ENCODE results near the gene HDGFL3.
"Not testable (repeated sequence)": the region's sequence is repeated elsewhere in the genome, so short reads cannot be mapped to it uniquely, and the experiment has no call there.

The HDGFL3 gene

DNA sequence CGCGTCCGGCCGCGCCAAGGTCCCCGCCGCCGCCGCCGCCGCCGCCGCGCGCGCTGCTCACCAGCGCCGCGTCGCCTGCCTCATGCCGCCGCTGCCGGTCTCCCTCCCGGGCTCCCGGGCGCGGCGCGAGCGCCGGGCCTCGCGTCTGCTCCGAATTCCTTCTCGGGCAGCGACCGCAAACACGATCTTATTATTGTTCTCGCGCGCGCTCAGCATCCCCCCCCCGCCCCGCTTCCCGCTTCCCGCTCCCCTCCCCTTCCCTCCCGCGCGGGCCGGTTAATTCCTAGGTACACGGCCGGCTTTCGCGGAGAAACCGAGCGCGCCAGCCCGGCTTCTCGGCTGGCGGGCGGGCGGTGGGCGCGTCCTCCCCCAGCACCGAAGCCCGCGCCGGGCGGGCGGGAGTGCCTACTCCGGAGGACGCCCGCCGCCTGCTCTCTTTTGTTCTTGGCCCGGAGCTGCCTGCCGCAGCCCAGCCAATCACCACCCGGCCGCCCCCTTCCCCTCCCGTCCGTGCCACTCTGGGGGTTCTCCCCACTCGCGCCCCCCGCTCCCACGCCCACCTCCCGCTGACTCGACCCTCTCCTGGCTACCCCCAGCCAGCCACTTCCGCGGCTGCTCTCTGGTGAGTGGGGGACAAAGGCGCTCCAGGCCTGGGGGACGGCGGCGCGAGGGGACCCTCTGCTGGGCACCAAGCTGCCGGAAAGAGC lies at the start of gene HDGFL3:
Gene HDGFL3, minus strand, starts transcription at position 164 of the 707 bp plus-strand sequence. CDS start 409 bp downstream, outside the sequence.
- DNase-seq (ENCODE audit: low read depth in 1 of 2, low spot score in 1 of 2) = no peak

DNA sequence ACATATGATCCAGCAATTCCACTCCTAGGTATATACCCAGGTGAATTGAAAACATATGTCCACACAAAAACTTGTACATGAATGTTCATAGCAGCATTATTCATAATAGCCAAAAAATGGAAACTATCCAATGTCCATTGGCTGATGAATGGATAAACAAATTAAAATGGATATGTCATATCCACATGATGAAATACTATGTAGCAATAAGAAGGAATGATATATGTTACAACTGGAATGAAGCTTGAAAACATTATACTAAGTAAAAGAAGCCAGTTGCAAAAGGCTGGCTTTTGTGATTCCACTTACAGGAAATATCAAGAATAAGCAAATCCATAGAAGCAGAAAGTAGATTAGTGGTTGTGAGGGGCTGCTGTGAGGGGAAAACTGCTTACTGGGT lies 43.2 kb upstream of the HDGFL3 start:
- no peak for DNase-seq (ENCODE audit: low read depth in 1 of 2, low spot score in 1 of 2)

DNA sequence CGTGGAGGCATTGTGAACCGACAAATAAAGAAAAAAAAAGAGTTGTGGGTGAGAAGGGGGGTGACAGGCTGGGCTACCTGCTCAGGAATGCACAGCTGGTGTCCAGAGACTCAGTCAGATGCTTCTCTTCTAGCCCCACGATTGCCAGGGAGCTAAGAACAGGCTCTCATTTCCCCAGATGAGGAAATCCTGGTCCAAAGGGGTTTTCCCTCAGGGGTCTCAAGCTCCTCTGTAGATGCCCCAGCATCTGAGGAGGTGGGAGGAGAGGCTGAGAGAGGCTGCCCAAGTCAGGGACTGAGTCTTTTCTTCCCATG lies 41.4 kb upstream of the HDGFL3 start:
- DNase-seq (ENCODE audit: low read depth in 1 of 2, low spot score in 1 of 2) = no peak

DNA sequence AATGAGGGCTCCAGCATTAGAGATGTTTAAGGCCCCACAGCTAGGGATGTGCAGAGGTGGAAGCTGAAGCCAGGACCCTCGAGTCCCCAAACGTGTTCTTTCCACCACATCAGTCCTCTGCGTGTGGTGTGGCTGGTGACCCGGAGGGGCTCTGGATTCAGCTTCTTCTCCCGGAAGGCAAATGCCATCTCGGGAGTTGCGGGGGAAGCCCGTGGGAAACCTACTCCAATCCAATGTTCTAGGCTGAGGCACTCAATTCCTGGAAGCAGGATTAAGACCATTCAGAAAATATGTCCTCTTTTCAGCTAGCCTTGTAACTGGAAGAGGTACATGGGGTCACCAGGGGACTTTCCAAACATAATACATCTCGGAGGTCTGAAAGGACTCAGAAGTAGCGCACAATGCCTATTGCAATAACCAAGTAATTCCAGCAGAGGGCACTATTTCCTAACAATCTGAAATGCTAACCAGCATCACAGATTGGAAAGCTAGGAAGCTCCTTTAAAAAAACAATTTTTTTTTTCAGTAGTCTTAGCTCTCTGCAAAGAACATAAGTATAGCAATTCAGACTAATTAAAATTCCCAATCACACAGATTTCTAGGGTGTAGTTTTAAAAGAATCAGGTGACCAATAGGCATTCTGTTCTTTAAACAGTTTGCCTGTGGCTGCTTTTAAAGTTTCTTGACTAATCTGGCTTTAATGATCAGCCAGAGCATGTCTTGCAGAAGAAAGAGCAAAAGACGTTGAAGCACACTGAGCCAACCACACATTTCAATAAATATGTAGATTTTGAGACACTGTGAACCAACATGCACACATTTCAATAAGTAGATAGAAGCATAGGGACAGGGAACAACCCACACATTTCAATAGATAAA lies 40.8 kb upstream of the HDGFL3 start:
- DNase-seq (ENCODE audit: low read depth in 1 of 2, low spot score in 1 of 2) = peak in 1 of 2 donors; percentile 36

DNA sequence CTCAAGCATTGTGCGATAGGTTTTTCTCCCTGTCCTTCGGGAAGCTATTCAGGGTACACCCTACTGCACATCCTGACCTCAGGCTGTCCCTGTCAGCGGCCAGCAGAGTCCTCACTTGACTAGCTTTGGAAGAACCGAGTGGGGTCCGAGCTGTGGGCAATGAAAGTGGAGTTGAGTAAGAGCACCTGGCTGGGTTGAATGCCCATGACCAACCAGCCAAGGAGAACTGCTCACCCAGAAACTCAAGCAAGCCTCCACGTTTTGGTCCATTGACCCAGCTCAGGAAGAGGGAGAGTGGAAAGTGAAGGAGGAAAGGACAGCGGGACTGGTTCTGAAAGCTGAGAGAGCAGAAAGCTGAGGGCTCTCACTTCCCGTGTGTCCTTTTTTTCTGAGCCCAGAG lies 36.0 kb upstream of the HDGFL3 start:
- DNase-seq (ENCODE audit: low read depth in 1 of 2, low spot score in 1 of 2) = no peak

DNA sequence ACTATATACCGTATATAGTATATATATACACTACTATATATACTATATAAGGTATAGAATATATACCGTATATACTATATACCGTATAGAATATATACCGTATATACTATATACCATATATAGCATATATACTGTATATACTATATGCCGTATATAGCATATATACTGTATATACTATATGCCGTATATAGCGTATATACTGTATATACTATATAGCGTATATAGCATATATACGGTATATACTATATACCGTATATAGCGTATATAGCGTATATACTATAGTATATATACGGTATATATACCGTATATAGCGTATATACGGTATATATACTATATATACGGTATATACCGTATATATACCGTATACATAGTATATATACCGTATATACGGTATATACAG lies 22.6 kb upstream of the HDGFL3 start:
- DNase-seq (ENCODE audit: low read depth in 1 of 2, low spot score in 1 of 2) = no peak

DNA sequence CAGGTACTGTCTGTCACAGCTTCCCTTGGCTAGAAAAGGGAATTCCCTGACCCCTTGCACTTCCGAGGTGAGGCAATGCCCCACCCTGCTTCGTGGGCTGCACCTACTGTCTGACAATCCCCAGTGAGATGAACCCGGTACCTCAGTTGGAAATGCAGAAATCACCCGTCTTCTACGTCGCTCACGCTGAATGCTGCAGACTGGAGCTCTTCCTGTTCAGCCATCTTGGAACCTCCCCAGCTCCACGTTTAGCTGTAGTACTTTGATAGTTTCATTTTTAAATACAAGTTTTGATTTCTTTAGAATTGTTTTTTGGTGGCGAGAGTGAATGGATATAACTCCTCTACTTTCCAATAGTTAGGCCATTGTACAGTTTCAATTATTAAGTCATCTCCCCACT lies 17.8 kb upstream of the HDGFL3 start:
- DNase-seq (ENCODE audit: low read depth in 1 of 2, low spot score in 1 of 2) = no peak

DNA sequence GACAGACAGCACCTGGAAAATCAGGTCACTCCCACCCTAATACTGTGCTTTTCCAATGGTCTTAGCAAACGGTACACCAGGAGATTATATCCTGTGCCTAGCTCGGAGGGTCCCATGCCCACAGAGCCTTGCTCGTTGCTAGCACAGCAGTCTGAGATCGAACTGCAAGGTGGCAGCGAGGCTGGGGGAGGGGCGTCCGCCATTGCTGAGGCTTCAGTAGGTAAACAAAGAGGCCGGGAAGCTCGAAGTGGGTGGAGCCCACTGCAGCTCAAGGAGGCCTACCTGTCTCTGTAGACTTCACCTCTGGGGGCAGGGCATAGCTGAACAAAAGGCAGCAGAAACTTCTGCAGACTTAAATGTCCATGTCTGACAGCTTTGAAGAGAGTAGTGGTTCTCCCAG lies 14.2 kb upstream of the HDGFL3 start:
- DNase-seq (ENCODE audit: low read depth in 1 of 2, low spot score in 1 of 2) = not testable (repeated sequence)

DNA sequence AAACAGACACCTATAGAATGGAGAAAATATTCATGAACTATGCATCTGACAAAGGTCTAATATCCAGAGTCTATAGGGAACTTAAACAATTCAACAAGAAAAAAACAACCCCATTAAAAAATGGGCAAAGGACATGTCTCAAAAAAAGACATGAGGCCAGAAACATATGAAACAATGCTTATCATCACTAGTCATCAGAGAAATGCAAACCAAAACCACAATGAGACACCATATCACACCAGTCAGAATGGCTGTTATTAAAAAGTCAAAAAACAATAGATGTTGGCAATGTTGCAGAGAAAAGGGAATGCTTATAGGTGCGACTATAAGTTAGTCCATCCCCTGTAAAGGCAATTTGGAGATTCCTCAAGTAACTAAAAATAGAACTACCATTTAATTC lies 11.4 kb upstream of the HDGFL3 start:
- DNase-seq (ENCODE audit: low read depth in 1 of 2, low spot score in 1 of 2) = no peak

DNA sequence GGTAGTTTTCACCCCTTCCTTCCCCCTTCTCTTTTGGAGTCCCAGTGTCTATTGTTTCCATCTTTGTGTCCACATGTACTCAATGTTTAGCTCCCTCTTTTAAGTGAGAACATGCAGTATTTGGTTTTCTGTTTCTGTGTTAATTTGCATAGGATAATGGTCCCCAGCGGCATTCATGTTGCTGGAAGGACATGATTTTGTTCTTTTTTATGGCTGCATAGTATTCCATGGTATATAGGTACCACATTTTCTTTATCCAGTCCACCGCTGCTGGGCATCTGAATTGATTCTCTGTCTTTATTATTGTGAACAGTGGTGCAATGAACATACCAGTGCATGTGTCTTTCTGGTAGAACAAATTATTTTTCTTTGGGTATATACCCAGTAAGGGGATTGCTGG lies 7.7 kb upstream of the HDGFL3 start:
- DNase-seq (ENCODE audit: low read depth in 1 of 2, low spot score in 1 of 2) = no peak

DNA sequence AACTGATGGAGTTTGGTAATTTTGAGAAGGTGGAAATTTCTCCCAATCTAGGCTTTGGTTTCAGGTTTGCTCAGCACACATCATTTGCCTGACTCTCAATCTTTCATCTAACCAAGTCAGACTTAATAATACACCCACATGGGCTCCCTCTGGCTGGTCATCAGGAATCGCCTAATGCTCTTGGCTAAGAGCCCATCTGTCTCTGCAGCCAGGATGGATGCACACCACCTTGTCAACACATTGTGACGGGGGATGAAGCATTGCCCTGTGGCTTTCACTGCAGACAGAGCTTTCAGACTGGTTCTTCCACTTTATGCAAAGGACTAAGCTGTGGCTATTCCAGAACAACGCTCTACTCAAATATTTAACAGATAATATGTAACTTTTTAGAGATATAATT lies 3.0 kb upstream of the HDGFL3 start:
- DNase-seq (ENCODE audit: low read depth in 1 of 2, low spot score in 1 of 2) = no peak

DNA sequence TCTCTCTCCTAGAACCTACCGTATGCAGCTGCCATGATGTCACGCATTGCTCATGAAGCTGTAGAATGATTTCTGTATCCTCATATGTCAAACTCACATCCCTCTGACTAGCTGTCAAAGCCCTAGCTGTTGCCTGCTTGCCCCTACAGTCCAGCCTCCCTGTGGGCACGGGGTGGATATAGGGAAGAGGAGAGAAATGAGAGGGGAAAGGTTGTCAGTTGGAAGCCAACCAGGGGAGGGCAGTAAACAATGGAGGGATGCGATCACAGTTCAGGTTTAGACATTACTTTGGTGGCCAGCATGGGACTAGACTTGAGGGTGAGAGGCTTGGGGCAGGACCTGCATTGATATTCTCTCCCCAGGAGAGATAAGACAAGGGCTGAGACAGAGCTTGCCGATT lies 1.7 kb upstream of the HDGFL3 start:
- no peak for DNase-seq (ENCODE audit: low read depth in 1 of 2, low spot score in 1 of 2)

DNA sequence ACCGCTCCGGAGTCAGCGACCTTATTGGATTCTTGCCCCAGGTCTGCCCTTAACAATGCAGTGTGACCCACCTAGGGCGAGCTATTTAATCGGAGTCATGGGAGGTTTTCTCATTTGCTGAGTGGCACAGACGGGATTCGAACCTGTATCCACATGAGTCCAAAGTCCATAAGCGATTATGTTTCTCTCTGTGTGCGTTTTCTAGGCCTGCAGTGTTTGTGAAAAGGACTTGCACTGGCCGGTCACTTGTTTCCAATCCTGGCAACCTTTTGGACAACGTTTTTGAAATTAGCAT lies 691 bp upstream of the HDGFL3 start:
- no peak for DNase-seq (ENCODE audit: low read depth in 1 of 2, low spot score in 1 of 2)

DNA sequence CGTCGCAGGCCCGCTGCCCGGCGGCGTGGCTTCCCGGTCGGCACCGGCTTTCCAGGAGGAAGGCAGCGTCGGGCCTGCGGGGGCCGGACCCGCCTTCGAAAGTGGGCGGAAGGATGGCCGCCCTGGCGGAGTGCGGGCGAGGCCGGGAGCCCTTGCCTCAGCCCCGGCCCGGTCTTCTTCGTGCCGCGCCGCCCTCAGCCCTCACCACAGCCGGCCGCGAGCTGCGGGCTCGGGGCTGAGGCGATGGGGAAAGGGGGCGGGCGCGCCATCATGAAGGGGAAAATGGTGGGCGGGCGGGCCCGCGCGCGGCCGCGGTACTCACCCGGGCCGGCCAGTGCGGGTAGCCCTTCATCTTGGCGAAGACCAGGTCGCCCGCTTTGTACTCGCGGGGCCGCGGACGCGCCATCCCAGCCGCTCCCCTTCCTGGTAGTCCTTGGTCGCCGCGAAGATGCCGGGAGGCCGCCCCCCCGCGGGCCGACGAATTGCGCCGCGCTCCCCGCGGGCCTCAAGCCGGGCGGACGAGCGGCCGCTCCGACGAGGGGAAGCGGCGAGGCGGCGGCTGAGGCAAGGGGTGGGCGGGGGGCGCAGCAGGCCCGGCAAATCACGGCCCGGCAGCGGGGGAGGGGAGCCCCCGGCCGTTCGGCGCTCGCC lies 489 bp downstream of the HDGFL3 start:
- no peak for DNase-seq (ENCODE audit: low read depth in 1 of 2, low spot score in 1 of 2)

DNA sequence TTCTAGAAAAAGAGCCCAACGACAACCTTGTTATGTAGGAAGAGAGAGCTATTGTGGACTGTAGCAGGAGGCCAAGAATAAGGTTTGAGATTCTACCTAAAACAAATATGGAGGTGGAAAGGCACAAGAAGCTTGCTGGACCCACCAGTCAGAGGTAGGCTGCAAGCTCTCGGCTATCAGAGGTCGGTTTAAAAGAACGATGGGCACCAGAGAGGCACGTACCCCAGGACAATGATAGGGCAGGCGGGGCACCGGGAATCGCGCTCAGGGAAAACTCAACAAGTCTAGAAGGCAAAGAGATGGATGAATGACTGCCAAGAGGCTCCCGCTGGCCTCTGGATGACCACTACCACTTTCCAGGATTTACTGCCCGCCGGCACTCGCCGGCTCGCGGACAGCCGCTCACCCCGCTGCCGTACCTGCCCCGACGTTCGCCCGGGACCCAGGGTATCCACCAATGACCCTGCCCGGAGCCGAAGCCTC lies 1.1 kb downstream of the HDGFL3 start:
- no peak for DNase-seq (ENCODE audit: low read depth in 1 of 2, low spot score in 1 of 2)

DNA sequence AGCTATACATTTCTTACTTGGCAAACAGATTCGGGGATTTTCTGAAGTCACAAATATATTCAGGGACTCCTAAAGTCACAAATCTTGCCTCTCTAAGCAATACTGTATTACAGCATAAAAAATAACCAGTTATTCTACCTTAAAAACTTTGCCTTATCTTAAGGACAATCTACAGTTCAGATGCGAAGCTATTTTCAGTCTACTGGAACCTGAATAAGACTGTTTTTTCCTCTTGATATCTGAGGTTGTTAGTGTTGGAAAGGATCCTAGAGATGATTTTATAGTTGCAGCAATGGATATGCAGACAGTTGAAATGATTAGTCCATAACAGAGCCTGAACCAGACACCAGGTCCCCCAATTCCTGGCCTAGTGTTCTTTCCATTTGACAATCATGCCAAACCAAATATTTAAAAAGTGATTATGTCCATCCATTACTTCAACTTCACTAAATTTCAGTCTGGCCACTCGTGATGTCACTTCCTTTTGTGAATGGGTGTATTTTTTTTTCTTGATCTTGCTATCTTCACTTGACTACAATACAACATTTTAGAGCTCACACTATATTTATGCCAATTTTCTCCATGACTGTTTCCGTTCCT lies 1.8 kb downstream of the HDGFL3 start:
- DNase-seq (ENCODE audit: low read depth in 1 of 2, low spot score in 1 of 2) = no peak

DNA sequence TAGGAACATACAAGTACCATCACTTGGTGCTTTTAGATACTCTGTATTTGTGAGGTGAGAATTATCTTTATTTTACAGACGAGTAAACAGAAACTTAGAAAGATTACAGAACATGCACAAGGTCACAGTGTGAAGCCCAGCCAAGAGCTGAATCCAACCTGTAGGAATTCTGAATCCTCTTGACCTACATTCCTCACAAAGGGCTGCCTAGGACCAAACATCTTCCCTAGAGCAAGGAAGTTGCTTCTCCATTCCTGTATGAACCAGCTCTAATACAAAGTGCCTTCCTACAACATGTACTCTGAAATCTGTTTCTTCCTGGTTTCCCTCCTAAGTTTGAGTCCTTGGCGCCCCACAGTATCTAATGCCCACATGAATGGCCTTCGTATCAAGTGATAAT lies 2.9 kb downstream of the HDGFL3 start:
- no peak for DNase-seq (ENCODE audit: low read depth in 1 of 2, low spot score in 1 of 2)

DNA sequence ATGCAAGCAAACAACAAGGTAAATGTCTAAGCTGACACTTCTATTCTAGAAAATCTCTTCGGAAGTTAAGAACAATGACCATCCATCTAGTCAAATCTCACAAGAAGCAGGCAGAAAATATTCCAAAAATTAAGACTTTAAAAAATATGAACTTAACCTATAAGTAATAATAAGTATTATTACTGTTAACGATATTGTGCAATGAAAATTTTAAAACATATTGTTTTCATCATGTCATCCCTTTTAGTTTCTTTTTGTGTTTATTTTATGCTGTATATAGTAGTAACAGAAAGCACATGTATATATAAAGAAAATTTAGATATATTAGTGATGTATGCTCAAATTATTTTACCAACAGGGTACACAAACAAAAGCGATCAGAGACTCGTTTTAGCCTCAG lies 4.1 kb downstream of the HDGFL3 start:
- no peak for DNase-seq (ENCODE audit: low read depth in 1 of 2, low spot score in 1 of 2)

DNA sequence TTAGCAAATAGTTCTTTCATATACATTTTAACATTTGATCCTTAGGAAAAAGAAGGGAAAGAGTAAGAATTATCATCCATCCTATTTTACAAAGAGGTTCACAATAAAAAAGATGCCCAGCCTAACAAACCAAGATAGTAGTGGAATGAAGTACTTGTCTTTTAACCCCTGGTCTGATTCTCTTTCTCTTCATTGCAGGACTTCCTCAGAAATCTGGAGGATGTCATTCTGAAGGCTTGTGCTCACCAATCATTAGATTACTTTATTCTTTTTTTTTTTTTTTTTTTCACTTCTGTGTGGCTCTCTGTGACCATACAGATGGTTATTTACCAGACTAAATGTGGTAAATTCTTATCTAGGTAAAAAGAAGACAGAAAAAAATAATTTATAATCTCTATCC lies 7.0 kb downstream of the HDGFL3 start:
- no peak for DNase-seq (ENCODE audit: low read depth in 1 of 2, low spot score in 1 of 2)

DNA sequence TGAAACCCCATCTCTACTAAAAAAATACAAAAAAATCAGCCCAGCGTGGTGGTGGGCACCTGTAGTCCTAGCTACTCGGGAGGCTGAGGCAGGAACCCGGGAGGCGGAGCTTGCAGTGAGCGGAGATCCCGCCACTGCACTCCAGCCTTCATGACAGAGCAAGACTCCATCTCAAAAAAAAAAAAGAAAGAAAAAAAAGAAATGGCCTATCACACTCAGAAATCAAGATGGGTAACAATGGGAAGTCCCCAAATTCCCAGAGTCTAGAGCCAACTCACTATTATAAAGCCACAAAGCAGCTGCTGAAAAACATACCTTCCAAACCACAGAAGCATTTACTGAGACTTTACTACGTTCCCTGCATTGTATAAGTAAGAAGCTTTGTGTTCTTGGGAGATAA lies 7.5 kb downstream of the HDGFL3 start:
- DNase-seq (ENCODE audit: low read depth in 1 of 2, low spot score in 1 of 2) = no peak

DNA sequence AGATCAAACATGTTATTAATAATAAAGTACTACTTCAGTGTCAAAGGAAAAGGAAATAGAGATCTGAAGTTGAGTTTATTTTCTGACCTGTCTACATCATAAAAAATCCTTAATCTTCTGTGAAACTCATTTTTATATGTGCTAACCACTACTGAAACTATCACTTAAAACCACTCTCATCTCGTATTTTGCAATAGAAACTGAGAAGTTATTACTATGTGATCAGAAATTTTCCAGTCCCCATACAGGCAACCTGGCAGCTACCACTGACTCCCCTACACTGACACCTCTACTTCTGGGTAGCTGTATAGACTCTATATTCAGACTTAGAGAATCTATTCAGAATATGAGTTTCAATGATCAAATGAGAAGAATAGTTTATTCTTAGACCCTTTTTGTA lies 8.3 kb downstream of the HDGFL3 start:
- DNase-seq (ENCODE audit: low read depth in 1 of 2, low spot score in 1 of 2) = peak in 1 of 2 donors; percentile 17

DNA sequence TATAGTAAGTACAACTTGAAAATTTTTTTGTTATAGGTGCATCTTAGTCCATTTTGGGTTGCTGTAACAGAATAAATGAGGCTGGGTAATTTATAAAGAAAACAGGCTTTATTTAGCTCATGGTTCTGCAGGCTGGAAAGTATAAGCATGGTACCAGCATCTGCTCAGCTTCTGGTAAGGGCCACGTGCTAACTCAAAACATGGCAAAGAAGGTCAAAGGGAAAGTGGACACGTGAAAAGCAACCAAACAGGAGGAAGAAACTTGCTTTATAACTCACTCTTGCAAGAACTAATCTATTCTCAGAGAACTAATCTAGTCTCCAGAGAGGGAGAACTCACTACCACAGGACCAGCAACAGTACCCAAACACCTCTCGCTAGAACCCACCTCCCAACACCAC lies 9.1 kb downstream of the HDGFL3 start:
- no peak for DNase-seq (ENCODE audit: low read depth in 1 of 2, low spot score in 1 of 2)
